ENCODE data around the gene HOXD12.

The HOXD12 gene

GRCh38 chr2:176122683-176123410 is 23.3 kb downstream of the HOXD12 start, which contains the start of gene HOXD9:
Gene HOXD9, plus strand, starts transcription at chr2:176122719. Its CDS starts 50 bp downstream, at chr2:176122769.
- DNase-seq = peak in 2 of 6 experiments; percentile 10 to 34

- no peak for DNase-seq
Measured at GRCh38 chr2:176123411-176124109, 24.0 kb downstream of the HOXD12 start.

GRCh38 chr2:176124110-176124946 is 24.7 kb downstream of the HOXD12 start:
- no peak for DNase-seq

GRCh38 chr2:176124947-176125771 is 25.6 kb downstream of the HOXD12 start:
- no peak for DNase-seq

GRCh38 chr2:176125772-176126054 is 26.1 kb downstream of the HOXD12 start:
- DNase-seq = no peak

- DNase-seq = peak; percentile 30 to 78 (median 56)
Measured at GRCh38 chr2:176126929-176127773, 27.6 kb downstream of the HOXD12 start.

GRCh38 chr2:176127774-176128072 is 28.1 kb downstream of the HOXD12 start:
- no peak for DNase-seq

- DNase-seq = no peak
Measured at GRCh38 chr2:176128172-176128981, 28.8 kb downstream of the HOXD12 start.

GRCh38 chr2:176128982-176129796 is 29.6 kb downstream of the HOXD12 start, which contains the start of gene HOXD8:
Gene HOXD8, plus strand, starts transcription at chr2:176129705. Its CDS starts 662 bp downstream, at chr2:176130367.
- DNase-seq = no peak

GRCh38 chr2:176129813-176130146 is 30.2 kb downstream of the HOXD12 start:
- DNase-seq = no peak

GRCh38 chr2:176130147-176130956 is 30.8 kb downstream of the HOXD12 start:
- DNase-seq = no peak

- no peak for DNase-seq
Measured at GRCh38 chr2:176130957-176131847, 31.6 kb downstream of the HOXD12 start.

GRCh38 chr2:176131848-176132158 is 32.2 kb downstream of the HOXD12 start:
- DNase-seq = no peak

- DNase-seq = peak in 1 of 6 experiments; percentile 14
Measured at GRCh38 chr2:176132205-176133171, 32.9 kb downstream of the HOXD12 start.

GRCh38 chr2:176133389-176133788 is 33.8 kb downstream of the HOXD12 start:
- no peak for DNase-seq

GRCh38 chr2:176134035-176134434 is 34.4 kb downstream of the HOXD12 start:
- DNase-seq = no peak

GRCh38 chr2:176135035-176135440 is 35.4 kb downstream of the HOXD12 start:
- DNase-seq = no peak
